ENCODE results near the gene FIGNL1. TPM values are rescaled to one million over a fixed set of nuclear protein-coding genes. Genes with fewer than 3 reads are reported as not detected.

Gene FIGNL1
- total RNA-seq, 1 experiment from 2014 or later = 25.7 TPM

DNA sequence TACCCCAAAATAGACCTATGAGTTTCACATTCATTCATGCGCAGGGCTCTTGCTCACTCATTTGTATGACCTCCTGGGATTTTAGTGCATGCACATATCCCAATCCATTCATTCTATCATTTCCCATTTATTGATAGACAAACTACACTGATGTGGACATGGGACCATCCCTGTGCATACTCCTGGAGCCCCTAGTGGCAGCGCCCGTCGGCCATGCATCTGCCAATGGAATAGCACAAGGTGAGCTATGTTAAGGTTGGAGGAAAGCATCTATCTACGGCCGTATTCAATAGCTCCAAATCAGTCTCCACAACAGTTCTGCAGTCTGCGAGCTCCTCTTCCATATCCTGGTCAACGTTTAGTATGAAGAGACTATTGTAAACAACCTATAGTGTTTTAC, 31.7 kb upstream of the FIGNL1 start:
- no peaks in the 10 kb centered on the region for H3K4me1 ChIP-seq (replicated peaks; ENCODE audit: insufficient read depth)
- TF ChIP-seq, protein P1, sequence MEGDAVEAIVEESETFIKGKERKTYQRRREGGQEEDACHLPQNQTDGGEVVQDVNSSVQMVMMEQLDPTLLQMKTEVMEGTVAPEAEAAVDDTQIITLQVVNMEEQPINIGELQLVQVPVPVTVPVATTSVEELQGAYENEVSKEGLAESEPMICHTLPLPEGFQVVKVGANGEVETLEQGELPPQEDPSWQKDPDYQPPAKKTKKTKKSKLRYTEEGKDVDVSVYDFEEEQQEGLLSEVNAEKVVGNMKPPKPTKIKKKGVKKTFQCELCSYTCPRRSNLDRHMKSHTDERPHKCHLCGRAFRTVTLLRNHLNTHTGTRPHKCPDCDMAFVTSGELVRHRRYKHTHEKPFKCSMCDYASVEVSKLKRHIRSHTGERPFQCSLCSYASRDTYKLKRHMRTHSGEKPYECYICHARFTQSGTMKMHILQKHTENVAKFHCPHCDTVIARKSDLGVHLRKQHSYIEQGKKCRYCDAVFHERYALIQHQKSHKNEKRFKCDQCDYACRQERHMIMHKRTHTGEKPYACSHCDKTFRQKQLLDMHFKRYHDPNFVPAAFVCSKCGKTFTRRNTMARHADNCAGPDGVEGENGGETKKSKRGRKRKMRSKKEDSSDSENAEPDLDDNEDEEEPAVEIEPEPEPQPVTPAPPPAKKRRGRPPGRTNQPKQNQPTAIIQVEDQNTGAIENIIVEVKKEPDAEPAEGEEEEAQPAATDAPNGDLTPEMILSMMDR (conservative IDR thresholded peaks at IDR 0.05) = no peak
- TF ChIP-seq EZH2 (IDR thresholded peaks at IDR 0.05; ENCODE audit: low read depth) = no peak
- H3K27ac ChIP-seq = no peak overlapping the region
- H2AFZ ChIP-seq = no peak overlapping the region
- no peak overlapping the region for H3K4me2 ChIP-seq
- no TSS peak for BruUV-seq (replicated peaks)
- ChIA-PET CTCF (no interaction called here), POLR2A (ENCODE audit: unreplicated experiment) (no interaction called here)
- H3K9me3 ChIP-seq (ENCODE audit: insufficient read depth, low read depth) = no peaks in the 10 kb centered on the region
- H3K9me2 ChIP-seq (ENCODE audit: insufficient read depth) = no peaks in the 10 kb centered on the region
- DNase-seq = no peak
- H3K36me3 ChIP-seq (ENCODE audit: low read depth) = no peaks in the 10 kb centered on the region
- H3F3A ChIP-seq (ENCODE audit: insufficient read depth, low read depth) = no peaks in the 10 kb centered on the region
- no peaks in the 10 kb centered on the region for H3K79me2 ChIP-seq (ENCODE audit: low read depth)
- intact Hi-C loops (cut with micrococcal nuclease; ENCODE audit: unreplicated experiment) = no loop called here
- H3K27me3 ChIP-seq (ENCODE audit: insufficient read depth, low read depth) = no peaks in the 10 kb centered on the region
- no peak overlapping the region for H3K4me3 ChIP-seq
- H4K20me1 ChIP-seq (ENCODE audit: insufficient read depth) = no peaks in the 10 kb centered on the region

DNA sequence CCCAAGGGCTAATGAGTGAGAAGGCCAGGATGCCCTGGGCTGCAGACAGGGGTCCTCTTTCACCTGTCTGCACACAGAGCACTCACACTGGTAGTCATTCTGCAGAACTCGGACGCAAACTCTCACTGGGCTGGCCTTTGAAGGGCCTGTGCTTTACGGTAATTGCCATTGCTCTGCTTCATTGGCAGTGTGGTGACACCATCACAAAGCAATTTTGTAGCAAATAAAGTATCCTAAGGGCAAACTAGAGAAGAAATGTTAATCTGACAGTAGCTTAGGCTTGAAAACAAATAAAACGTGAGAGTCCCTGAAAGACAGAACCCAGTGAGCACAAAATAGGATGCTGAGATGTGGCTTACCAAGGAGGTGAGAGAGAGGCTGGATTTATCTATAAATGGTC, 30.6 kb upstream of the FIGNL1 start:
- BruUV-seq (replicated peaks) = no TSS peak
- H3K4me3 ChIP-seq = no peak overlapping the region
- H3K4me2 ChIP-seq = no peak overlapping the region
- no peak overlapping the region for H2AFZ ChIP-seq
- no peaks in the 10 kb centered on the region for H3F3A ChIP-seq (ENCODE audit: insufficient read depth, low read depth)
- H4K20me1 ChIP-seq (ENCODE audit: insufficient read depth) = no peaks in the 10 kb centered on the region
- no peaks in the 10 kb centered on the region for H3K9me2 ChIP-seq (ENCODE audit: insufficient read depth)
- no peaks in the 10 kb centered on the region for H3K36me3 ChIP-seq (ENCODE audit: low read depth)
- no peaks in the 10 kb centered on the region for H3K9me3 ChIP-seq (ENCODE audit: insufficient read depth, low read depth)
- H3K79me2 ChIP-seq (ENCODE audit: low read depth) = no peaks in the 10 kb centered on the region
- CTCF ChIA-PET = no interaction called here
- no peak overlapping the region for H3K27ac ChIP-seq
- intact Hi-C loops (cut with micrococcal nuclease; ENCODE audit: unreplicated experiment) = no loop called here
- DNase-seq = no peak
- POLR2A ChIA-PET (ENCODE audit: unreplicated experiment) = no interaction called here
- TF ChIP-seq EZH2 (IDR thresholded peaks at IDR 0.05; ENCODE audit: low read depth) = no peak
- TF ChIP-seq, protein P1 (conservative IDR thresholded peaks at IDR 0.05) = no peak
- no peaks in the 10 kb centered on the region for H3K27me3 ChIP-seq (ENCODE audit: insufficient read depth, low read depth)
- H3K4me1 ChIP-seq (replicated peaks; ENCODE audit: insufficient read depth) = no peaks in the 10 kb centered on the region

DNA sequence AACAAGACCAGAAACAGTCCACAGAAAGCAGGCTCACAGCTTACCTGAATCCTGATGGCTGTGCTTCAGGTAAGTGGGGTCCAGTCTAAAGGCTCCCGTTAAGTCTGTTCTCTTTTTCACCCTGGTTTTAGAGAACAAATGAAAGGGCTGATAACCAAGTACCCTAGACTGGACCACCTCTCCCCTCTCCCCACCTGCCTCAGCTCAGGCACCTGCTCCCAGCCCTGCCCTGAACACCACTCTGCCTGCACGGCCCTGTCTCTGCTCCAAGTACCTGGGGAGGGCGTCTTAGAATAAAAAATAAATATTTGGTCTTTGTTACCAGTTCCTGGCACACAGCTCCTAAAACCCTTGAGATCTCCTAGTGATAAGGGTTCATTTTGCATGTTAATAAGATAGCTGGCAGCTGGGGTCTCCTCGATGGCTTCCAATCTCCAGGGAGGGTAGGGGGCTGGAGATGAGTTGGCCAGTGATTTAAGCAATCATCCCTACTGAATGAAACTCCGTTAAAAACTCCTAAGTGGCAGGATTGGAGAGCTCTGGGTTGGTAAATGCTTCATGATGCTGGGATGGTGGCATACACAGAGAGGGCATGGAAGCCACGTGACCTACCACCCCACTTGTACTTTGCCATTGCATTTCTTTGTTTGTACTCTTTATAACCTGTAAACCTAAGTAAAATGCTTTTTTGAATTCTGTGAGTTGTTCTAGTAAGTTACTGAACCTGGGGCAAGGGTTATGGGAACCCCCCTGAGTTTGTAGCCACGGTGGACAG, 29.8 kb upstream of the FIGNL1 start:
- H3K79me2 ChIP-seq (ENCODE audit: low read depth) = no peaks in the 10 kb centered on the region
- H4K20me1 ChIP-seq (ENCODE audit: insufficient read depth) = no peaks in the 10 kb centered on the region
- ChIA-PET CTCF (no interaction called here), POLR2A (ENCODE audit: unreplicated experiment) (no interaction called here)
- H3K9me2 ChIP-seq (ENCODE audit: insufficient read depth) = no peaks in the 10 kb centered on the region
- DNase-seq = no peak
- H3K27ac ChIP-seq = no peak overlapping the region
- TF ChIP-seq EZH2 (IDR thresholded peaks at IDR 0.05; ENCODE audit: low read depth) = no peak
- TF ChIP-seq, protein P1 (conservative IDR thresholded peaks at IDR 0.05) = no peak
- no peaks in the 10 kb centered on the region for H3K27me3 ChIP-seq (ENCODE audit: insufficient read depth, low read depth)
- no peaks in the 10 kb centered on the region for H3K4me1 ChIP-seq (replicated peaks; ENCODE audit: insufficient read depth)
- H3F3A ChIP-seq (ENCODE audit: insufficient read depth, low read depth) = no peaks in the 10 kb centered on the region
- no peak overlapping the region for H3K4me2 ChIP-seq
- no TSS peak for BruUV-seq (replicated peaks)
- no peak overlapping the region for H2AFZ ChIP-seq
- no peak overlapping the region for H3K4me3 ChIP-seq
- intact Hi-C loops (cut with micrococcal nuclease; ENCODE audit: unreplicated experiment) = no loop called here
- H3K9me3 ChIP-seq (ENCODE audit: insufficient read depth, low read depth) = no peaks in the 10 kb centered on the region
- no peaks in the 10 kb centered on the region for H3K36me3 ChIP-seq (ENCODE audit: low read depth)

Measured in PC-9 (cell line).